Testis (tissue), 2 donors: ENCODE results near the gene PLCB1.

ENCODE experiments used
- POLR2A ChIP-seq: fragments of 450-650 bp; IDR thresholded peaks from one replicate; pipeline ENCODE4 v1.6.1; 2017; ENCODE audit warnings: antibody characterized with exemption, mild to moderate bottlenecking, moderate library complexity
- TF ChIP-seq, protein P1 (sequence below), 3 experiments: fragments of 450-650 bp in 2 of 3; fragments of 200-600 bp in 1 of 3; sonication (generic) in 1 of 3; IDR thresholded peaks; one replicate each; pipeline ENCODE4 v1.5.1; 2016 to 2019; ENCODE audit warnings: antibody characterized with exemption in 3 of 3, mild to moderate bottlenecking in 2 of 3, moderate library complexity in 1 of 3

DNA sequence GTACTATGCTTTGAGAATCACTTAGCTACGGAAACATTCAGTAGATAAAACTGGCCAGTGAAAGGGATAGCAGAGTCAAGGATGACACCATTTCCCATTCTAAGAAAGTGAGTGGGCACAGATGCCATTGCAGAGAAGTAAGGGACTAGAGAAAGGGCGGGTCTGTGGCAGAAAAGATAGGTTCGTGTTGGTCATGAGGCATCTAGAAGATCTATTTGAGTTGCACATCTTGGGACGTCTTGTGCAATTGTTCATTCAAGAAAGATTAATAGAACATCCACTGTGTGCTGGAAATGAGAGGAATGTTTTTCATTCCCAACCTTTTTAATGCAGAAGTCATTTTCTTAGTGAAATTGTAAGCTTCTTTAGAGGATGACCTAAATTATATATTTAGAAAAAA is 161.7 kb downstream of the PLCB1 start:
- TF ChIP-seq, protein P1, sequence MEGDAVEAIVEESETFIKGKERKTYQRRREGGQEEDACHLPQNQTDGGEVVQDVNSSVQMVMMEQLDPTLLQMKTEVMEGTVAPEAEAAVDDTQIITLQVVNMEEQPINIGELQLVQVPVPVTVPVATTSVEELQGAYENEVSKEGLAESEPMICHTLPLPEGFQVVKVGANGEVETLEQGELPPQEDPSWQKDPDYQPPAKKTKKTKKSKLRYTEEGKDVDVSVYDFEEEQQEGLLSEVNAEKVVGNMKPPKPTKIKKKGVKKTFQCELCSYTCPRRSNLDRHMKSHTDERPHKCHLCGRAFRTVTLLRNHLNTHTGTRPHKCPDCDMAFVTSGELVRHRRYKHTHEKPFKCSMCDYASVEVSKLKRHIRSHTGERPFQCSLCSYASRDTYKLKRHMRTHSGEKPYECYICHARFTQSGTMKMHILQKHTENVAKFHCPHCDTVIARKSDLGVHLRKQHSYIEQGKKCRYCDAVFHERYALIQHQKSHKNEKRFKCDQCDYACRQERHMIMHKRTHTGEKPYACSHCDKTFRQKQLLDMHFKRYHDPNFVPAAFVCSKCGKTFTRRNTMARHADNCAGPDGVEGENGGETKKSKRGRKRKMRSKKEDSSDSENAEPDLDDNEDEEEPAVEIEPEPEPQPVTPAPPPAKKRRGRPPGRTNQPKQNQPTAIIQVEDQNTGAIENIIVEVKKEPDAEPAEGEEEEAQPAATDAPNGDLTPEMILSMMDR (IDR thresholded peaks at IDR 0.05), result no peak
- TF ChIP-seq POLR2A, result no peak
